GM21717 (cell line): ENCODE results near the gene HERC3.
A peak's percentile ranks its signal among the peaks of the same experiment; 100 is the strongest.

ENCODE experiments used
- ATAC-seq: cut with Tn5 transposase; IDR thresholded peaks from one replicate; pipeline ENCODE4 v1.9.1; 2021; ENCODE audit warnings: mild to moderate bottlenecking, moderate library complexity; ENCODE audit not compliant: unreplicated experiment

The HERC3 gene

DNA sequence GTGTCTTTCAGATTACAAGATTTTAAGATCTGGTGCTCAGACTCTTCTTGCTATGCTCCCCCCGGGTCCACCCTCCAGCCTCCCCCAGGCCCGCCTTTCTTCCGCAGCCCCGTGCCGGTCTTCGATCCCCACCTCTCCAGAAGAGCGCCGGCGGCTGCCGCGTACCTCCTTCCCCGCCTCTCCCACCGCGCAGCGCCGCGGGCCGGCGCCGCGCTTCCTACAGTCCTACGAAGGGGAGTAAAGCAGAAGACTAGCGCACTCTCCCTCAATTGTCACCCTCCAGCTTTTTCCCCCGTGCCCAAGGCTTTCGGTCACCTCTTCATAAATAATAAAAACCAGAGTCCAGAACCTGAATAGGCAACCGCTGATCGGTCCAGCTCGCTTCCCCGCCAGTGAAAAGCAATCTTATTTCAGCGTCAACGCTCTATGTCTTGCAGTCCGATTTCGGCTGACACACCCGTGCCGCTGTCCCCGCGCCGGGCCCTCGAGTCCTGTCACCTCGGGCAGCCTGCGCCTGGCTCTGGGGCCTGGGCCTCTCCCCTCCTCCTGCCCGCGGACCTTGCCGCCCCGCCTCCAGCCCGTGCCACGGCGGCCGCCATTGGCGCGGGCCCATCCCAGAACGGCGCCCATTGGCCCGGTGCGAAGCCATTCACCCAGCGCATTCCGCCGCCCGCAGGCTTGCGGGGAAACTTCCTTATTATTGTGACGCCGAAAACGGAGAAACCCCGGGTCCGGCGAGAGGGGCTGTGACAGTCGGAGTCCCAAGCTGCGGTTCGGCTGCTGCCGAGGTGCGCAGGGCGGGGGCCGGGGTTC lies at the start of gene HERC3:
TSS of gene HERC3 (plus strand) at position 694 of the 813 bp plus-strand sequence. CDS start 13,344 bp downstream, outside the sequence.
- peak; percentile 98 for ATAC-seq

DNA sequence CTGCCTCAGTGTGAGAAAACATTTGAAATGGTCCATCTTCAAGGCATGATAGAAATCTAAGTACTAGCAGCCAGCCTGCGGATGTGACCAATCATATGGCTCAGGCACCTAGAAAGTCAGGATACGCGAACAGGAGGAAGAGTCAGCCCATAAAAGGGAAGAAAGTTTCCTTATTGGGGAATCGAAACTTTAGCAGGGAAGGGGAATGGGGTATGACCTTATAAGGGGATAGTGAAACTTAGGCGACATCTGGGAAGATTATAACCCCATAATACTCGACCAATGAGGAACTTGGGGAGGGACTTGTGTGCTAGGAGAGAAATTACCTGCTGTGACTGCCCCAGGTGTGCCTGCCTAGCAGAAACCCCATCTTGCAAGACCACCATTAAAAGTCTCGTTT lies 42.5 kb upstream of the HERC3 start:
- no peak for ATAC-seq

DNA sequence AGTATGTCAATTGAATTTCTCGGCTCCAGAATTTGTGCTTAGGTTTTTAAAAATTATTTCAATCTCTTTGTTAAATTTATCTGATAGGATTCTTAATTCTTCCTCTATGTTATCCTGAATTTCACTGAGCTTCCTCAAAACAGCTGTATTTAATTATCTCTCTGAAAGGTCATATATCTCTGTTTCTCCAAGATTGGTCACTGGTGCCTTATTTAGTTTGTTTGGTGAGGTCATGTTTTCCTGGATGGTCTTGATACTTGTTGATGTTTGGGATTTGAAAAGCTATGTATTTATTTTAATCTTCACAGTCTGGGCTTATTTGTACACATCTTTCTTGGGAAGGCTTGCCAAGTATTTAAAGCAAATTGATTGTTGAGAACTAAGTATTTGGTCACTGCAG lies 24.7 kb upstream of the HERC3 start:
- ATAC-seq, result no peak

DNA sequence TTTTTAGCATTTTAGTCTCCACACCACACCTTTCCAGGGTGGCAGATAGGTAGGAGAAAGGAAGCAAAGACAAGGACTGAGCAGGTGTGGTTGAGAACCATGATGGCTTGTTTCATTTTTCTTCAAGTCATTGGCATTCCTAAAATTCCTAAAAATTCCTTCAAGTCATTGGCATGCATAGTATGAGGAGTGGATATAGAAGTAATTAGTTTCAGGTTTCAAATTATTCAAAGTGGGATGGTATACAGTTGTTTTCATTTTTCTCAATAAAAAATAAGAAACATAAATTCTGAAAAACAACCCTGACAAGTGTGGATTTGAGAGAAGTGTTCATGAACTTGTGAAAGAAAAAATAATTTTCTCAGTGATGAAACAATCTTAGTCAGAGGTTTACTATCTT lies 22.3 kb upstream of the HERC3 start:
- ATAC-seq, result no peak

DNA sequence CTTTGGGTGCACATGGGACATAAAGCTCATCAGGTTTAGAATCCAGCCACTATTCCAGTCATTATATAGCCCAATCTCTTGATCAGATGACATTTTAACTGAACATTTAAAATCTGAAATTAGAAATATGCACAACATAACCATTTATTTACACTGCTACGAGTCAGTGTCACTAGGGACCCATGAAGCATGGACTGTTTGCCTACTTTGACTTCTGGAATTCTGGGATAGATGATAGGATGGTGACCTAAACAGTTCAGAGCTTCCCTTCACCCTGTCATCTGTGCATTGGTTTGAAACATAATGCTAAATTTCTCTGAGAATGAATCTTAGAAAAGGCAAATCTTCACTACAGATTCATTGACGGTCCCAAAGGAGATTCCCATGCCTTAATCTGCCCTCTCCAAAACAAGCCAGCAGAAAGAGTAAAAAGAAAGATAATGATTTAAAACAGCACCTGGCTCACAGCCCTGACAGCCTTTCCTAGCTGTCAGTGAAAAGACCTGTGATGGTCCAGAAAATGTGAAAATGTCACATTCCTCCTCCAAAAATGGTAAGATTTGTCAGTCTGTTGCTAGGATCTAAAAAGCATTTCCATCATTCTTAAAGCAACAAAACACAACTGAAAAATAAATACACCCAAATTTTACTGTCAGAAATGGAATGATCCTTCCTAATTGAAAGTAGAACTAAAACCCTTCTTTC lies 18.9 kb upstream of the HERC3 start:
- ATAC-seq, result no peak

DNA sequence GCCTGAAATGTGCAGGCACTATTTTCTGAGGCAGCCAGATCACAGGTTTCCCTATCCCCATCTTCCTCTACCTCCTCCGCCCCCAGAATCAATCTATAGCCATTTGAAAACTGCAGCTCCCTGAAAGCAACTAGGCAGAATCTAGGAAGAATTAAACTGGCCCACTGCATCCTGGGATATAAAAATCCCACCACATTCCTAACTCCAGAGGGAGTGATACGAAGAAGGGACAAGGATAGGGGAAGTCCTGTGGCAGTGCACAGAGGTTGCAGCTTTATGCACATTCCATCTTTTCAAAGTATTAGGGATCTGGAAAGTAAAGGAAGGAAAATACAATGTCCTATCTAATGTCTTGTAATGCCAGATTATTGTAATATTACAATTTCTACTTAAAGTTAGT lies 18.3 kb upstream of the HERC3 start:
- ATAC-seq, result no peak

DNA sequence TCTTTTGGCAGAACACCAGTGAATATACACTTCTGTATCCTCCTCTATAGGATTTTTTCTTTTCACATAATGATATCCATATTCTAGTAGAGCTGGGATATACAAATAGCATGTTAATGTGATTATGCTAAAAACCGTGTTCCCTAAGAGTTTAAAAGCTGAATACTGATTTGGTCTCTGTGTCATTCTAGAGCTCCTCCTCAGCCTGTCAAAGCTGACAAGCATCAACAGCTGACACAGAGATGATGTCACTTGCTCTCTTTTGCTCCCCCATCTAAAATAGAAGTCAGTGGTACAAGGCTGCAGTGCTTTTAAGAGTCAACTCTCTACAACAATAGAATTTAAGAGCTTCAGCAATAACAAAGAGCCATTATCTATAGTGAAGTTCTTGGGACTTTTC lies 17.1 kb upstream of the HERC3 start:
- ATAC-seq, result no peak

DNA sequence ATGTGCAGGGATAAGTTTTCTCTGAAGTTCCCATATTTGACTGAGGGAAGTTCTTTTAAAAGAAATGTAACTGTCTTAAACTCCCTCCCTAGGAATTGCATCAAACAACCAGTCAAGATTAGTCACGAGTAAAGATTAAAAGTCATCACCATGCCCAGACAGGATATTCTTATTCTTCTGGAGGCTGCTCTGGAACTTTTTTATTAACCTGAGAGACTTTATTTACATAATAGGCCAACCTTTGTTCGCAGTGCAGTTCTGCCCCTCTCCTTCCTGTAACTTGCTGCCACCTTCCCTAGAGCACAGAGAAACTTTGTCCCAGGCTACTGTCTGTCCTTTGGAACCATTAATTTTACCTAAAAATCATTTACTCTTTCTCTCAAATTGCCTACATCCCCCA lies 9.8 kb upstream of the HERC3 start:
- no peak for ATAC-seq

DNA sequence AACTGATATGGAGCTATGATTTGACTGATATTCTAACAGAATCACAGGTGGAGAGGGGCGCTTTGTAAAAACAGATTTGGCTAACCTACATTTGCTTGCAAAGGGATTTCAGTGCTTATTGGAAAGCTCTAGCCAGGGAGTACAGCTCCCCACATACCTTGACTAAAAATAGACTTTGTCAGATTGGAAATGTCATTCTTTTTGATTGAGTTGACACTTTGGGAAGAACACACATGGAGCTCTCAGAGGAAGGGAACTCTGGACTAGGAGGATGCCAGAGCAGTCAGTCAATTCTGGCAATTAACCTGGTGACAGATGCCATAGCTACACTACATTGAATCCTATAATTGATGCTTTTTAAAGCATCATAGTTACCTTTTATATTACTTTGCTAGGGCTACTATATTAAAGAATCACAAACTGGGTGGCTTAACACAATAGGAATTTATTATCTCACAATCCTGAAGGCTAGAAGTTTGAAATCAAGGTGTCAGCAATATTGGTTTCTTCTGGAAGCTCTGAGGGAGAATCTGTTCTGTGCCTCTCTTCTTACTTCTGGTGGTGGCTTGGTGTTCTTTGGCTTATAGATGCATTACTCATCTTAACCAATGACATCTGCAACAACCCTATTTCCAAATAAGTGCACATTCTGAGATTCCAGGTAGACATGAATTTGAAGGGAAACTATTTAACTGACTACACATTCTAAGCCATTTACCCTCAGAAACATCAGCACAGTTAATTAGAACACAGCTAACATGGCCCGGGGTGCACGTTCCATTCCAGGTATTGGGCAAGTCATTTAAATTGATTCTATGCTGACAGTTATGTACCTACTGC lies 8.4 kb upstream of the HERC3 start:
- ATAC-seq, result no peak

DNA sequence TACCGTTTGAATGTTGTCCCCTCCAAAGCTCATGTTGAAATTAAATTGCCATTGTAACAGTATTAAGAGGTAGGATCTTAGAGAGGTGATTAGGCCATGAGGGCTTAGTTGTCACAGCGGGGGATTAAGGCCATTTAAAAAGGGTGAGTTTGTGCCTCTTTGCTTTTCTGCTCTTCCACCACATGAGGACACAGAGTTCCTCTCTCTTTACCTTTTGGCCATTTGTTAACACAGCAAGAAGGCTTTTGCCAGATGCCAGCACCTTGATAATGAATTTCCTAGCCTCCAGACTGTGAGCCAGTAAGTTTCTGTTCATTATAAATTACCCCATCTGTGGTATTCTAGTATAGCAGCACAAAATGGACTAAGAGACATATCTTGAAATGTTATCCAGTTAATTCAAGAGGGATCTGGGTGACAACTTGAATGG lies 7.8 kb upstream of the HERC3 start:
- no peak for ATAC-seq

DNA sequence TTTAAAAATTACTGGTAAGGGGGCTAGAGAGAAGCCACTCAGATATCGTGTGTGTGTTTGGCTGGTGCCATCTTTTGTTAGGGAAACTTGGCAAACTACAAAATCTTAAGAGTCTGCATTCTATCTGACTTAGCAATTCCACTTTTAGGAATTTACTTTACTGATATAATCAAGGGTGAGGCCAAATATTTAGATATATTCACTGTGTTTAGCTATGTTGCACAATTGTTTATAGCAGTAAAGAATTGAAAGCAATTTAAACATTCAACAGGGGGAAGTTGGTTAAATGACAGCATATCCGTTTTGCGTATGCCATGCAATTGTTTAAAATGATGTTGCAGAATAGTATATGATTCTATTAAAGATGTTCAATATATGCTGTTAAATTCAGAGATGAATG lies 6.4 kb upstream of the HERC3 start:
- ATAC-seq, result no peak

DNA sequence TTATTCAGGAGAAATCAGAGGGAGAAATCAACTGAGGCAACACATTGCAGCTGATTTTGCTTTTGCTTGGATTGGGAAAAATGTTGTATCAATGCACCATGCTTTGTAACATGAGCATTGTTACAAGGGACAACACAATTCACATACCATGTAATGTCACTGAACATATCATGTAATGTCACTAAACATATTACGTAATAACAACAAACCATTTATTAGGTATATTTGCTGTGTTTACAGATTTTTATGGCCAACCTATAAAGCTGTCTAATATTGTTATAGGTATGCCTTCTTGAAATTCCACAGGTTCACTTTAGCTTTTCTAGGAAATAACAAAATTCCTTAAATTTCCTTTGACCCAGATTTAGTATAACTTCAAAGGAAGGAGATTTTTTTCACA lies 5.0 kb upstream of the HERC3 start:
- no peak for ATAC-seq

DNA sequence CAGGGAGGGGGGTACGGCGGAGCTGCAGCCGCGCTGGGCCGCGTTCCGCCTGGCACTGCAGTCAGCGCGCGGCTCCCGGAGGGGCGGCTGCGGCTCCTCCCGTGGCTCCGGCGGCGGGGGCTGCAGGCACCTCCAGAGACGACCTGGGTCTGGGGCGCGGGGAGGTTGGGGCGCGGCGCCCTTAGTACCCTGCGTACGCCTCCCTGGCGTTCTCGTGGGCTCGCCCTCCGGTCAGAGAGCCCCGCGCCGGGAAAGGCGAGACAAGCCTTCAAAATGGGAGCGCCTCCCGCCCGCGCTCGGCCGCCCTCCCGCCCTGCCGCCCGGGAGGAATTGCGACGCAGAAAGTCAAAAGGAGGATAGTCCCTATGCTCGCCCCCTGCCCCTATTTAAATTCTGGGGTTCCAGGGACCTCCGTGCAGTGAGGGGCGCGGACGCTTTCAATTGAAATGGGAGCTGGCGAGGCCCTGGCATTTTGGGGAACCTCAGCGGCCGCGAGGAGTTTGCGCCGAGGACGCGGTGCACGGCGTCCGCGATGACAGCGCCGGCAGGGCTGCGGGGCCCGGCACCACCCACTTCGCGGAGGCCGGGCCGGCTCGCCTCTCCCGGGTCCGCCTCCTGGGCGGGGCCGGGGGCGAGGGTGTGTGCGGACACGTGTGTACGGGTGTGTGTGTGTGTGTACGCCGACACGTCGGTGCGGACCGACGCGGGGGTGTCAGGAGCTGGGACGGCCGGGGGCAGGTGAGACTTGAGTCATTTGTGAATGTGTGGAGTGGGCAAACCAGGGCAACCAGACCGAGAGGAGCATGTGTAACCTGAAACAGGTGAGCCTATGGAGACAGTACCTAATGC lies 544 bp downstream of the HERC3 start:
- peak; percentile 87 for ATAC-seq

DNA sequence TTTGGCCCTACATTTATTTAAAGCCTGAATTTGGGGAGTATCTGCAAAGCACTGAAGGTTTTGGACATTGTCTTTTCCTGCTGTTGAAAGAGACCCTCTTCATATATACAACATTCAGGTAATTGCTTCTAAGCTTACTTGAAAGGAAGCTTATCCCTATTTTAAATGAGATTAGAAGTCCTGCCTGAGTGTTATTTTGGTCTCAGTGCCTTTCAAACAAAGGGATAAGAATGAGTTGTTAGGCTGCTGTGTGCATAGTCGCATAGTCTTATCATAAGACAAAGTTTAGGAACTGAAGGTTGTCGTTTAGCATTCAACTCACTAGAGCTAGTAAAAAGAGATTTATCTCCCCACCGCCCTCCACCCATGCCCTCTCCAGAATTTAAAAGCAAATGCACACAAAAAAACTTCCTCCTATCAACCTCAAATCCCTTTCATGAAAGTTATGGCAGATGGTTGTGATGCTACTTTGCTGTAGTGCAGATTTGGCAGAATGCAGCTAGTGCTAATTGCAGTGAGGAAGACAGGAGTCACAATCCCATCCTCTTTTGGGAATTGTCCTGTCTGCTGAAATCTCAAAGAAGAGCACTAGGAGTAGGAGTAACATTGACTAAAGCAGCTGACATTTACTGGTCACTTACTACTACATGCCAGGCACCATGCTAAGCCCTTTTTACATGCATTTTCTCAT lies 5.8 kb downstream of the HERC3 start:
- no peak for ATAC-seq

DNA sequence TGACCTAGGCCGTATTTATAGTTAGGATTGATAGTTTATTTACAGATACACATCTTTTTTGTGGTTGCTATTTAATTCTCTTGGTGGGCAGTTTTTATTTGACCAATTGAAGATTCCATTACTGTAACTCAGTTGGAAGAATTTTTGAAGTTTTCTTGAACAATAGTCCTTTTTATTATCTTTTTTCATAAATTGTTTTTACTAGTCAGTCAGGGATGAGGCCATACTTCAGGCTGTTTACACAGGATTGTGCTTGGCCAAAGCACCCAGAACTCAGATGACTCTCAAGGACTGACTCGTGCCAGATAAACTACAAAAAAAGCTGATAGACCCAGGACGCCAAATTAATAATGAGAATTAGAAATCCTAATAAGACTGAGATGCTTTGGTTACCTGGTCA lies 7.0 kb downstream of the HERC3 start:
- no peak for ATAC-seq

DNA sequence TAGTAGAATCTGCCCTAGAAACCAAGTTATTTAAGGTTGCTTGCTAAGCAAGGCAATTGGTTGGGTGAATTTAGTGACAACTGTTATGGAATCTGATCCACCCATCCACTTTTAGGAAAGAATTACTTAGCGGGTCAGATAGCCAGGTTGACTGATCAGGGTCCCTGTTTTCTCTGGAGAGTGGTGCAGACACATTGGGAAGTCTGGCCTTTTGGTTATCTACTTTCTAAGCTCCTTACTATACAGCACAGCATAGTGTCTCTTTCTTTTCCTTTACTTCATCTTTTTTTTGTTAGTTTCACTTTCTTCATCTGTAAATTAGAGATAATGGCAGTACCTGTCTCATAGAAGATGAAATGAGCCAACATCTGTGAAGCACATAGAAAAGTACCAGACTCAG lies 7.4 kb downstream of the HERC3 start:
- no peak for ATAC-seq

DNA sequence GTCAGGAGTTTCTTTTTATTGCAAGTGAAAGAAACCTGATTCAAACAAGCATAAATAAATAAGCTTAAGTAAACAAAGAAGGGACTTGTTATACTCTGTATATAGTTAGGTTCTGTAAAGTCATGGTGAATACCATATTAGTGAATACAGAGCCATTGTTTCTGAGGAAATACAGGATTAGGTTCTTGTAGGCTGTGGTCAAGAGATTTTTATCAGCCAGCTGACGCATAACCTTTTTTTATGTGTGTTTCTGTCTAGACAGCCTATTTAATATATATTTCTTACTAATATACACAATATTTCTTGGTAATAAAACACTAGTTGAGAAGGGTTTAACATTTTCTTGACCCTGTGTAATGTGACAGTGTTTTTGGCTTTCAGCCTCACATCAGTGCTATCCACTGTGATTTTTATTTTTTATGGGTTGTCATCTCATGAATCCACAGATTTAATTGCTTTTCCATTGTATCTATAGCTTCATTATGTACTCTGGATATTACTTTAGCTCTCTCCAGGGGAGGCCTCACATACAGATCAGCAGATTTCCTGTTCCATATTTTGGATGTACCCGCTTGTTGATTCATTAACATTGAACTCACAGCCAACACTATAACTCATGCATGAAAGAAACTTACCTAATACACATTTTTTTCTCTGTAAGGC lies 8.0 kb downstream of the HERC3 start:
- ATAC-seq, result no peak

DNA sequence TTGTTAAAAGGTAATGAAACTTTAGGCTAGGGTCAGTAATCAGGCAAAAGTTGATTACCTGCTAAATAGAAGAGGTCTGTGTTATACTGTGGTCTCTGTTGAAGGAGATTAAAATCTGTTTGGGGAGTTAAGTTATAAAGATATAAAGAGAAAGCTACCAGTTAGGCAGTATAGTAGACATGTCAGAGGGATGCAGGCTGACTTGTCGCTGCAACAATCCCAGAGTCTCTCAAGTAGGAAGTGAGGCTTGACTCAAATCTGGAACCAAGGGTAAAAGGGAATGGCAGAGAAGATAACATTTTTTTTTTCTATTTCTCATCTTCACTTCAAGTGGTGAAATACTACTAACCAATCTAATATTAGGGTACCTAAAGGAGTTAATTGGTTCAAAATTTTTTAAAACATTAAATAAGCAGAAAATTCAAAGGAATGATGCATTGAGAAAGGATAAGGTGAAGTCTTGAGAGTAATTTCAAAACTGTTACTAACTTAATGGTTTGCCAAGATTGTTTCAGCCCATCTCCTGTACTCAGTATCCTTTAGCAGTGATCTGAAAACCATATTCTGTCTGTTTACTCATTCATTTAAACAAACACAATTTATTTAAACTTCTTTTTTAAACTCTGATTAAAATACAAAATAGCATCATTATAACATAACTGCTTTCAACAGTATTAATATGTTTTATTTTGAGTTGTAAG lies 12.8 kb downstream of the HERC3 start:
- no peak for ATAC-seq

DNA sequence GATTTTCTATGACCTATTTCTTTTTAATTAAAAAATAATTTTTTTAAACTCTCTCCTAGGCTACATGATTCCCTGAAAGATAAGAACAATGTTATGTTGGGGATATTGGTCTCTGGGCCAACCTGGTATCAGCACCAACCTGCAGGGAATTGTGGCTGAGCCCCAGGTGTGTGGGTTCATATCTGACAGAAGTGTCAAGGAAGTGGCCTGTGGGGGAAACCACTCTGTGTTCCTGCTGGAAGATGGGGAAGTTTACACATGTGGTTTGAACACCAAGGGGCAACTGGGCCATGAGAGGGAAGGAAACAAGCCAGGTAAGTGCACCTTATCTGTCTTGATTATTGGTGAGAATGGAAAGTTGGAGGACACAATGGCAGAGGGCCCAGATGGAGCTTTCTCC lies 13.5 kb downstream of the HERC3 start:
- ATAC-seq, result no peak
